Naive thymus-derived CD4-positive, alpha-beta T cell (primary cell): ENCODE results near the gene PTEN. TPM values are rescaled to one million over a fixed set of nuclear protein-coding genes. Genes with fewer than 3 reads are reported as not detected.
"Not testable (repeated sequence)": the region's sequence is repeated elsewhere in the genome, so short reads cannot be mapped to it uniquely, and the experiment has no call there.

Source experiments
- ATAC-seq: fragments of 150-1000 bp; cut with Tn5 transposase; 2 replicates; pipeline ENCODE4 v1.10.0; 2021; ENCODE audit warnings: mild to moderate bottlenecking, moderate library complexity
- CTCF ChIA-PET: fragments of 350-600 bp; sonication (Branson Sonifier 250); formaldehyde crosslinking; loops from one replicate; lab custom pipeline; 2021; ENCODE audit warnings: antibody characterized with exemption; lab: Charles Lee
- POLR2A ChIA-PET: fragments of 350-600 bp; sonication (Branson Sonifier 250); formaldehyde crosslinking; loops from one replicate; lab custom pipeline; 2021; ENCODE audit warnings: antibody characterized with exemption, inconsistent platforms; lab: Charles Lee
- DNase-seq, 9 donors: peaks; one replicate each; pipeline versions ENCODE4 v3.0.0 to v3.0.0-alpha.2; 2020 to 2022; ENCODE audit warnings: mixed read lengths in 1 of 9
- H3K27ac ChIP-seq: one replicate; pipeline ENCODE4 v1.7.0; 2013; ENCODE audit warnings: mild to moderate bottlenecking, low read depth, low read length, moderate library complexity
- H3K27me3 ChIP-seq, 2 donors: one replicate each; pipeline ENCODE4 v1.7.0; 2013; ENCODE audit warnings: low read length in 2 of 2, mild to moderate bottlenecking in 2 of 2, moderate library complexity in 2 of 2; ENCODE audit not compliant: control insufficient read depth in 2 of 2, insufficient read depth in 2 of 2
- H3K36me3 ChIP-seq, 3 experiments: 1 replicate in 2 of 3; 2 replicates in 1 of 3; pipeline ENCODE4 v1.7.0; 2013; ENCODE audit warnings: low read length in 3 of 3, mild to moderate bottlenecking in 3 of 3, moderate library complexity in 1 of 3; ENCODE audit not compliant: insufficient read depth in 3 of 3, control insufficient read depth in 2 of 3
- H3K4me1 ChIP-seq, 2 donors: one replicate each; pipeline ENCODE4 v1.7.0; 2013; ENCODE audit warnings: low read length in 2 of 2, mild to moderate bottlenecking in 2 of 2, moderate library complexity in 1 of 2; ENCODE audit not compliant: control insufficient read depth in 2 of 2, insufficient read depth in 2 of 2
- H3K4me3 ChIP-seq: 2 replicates; pipeline ENCODE4 v1.7.0; 2013; ENCODE audit warnings: mild to moderate bottlenecking, low read length
- H3K9me3 ChIP-seq, 3 experiments: 1 replicate in 2 of 3; 2 replicates in 1 of 3; pipeline ENCODE4 v1.7.0; 2013; ENCODE audit warnings: low read length in 3 of 3; ENCODE audit not compliant: control insufficient read depth in 2 of 3
- H3K27ac Mint-ChIP-seq, 9 donors: one replicate each; pipeline ENCODE4 v1.8.0; 2020 to 2022; ENCODE audit warnings: mixed read lengths in 9 of 9, mild to moderate bottlenecking in 8 of 9, moderate library complexity in 5 of 9, inconsistent platforms in 2 of 9
- H3K27me3 Mint-ChIP-seq, 5 donors: one replicate each; pipeline ENCODE4 v1.8.0; 2021 to 2022; ENCODE audit warnings: mixed read lengths in 5 of 5, mild to moderate bottlenecking in 1 of 5
- H3K36me3 Mint-ChIP-seq, 5 donors: one replicate each; pipeline ENCODE4 v1.8.0; 2020 to 2022; ENCODE audit warnings: mixed read lengths in 5 of 5, mild to moderate bottlenecking in 3 of 5, inconsistent platforms in 1 of 5
- H3K4me1 Mint-ChIP-seq, 7 donors: one replicate each; pipeline ENCODE4 v1.8.0; 2020 to 2022; ENCODE audit warnings: mixed read lengths in 7 of 7, mild to moderate bottlenecking in 3 of 7, inconsistent platforms in 1 of 7
- H3K4me3 Mint-ChIP-seq, 10 donors: one replicate each; pipeline ENCODE4 v1.8.0; 2020 to 2022; ENCODE audit warnings: mild to moderate bottlenecking in 10 of 10, mixed read lengths in 10 of 10, moderate library complexity in 6 of 10, inconsistent platforms in 2 of 10
- H3K9me3 Mint-ChIP-seq, 11 donors: one replicate each; pipeline ENCODE4 v1.8.0; 2020 to 2022; ENCODE audit warnings: mixed read lengths in 11 of 11, mild to moderate bottlenecking in 4 of 11, inconsistent platforms in 1 of 11, moderate library complexity in 1 of 11
- intact Hi-C, 2 donors: fragments of 100-400 bp; cut with micrococcal nuclease; formaldehyde crosslinking; loops; one replicate each; pipeline ENCODE4 v1.15.1; 2023
- polyA plus RNA-seq, 2 donors: library from polyadenylated mRNA; unstranded; fragments of 300-500 nt; fragmentation: Illumina TruSeq; gene quantifications; one replicate each; pipeline ENCODE4 v1.2.3, GENCODE V29; 2021
- total RNA-seq, 6 experiments: library from RNA in 5 of 6; stranded (reverse) in 5 of 6; gene quantifications; 1 replicate in 5 of 6; 2 replicates in 1 of 6; pipeline ENCODE4 v1.2.3 and lab custom pipeline; 2021 to 2026

The PTEN gene
- total and polyA plus RNA-seq, 7 experiments from 2014 or later: 24.0 to 109 (median 86.2) TPM

GRCh38 chr10:87903396-87903795 is 40.0 kb downstream of the PTEN start:
- Mint-ChIP-seq H3K36me3 (peaks cover 37 to 90% (median 80%) of the 10 kb centered on the region in 5 donors), H3K4me1 (peaks cover 27 to 82% (median 73%) of the 10 kb centered on the region in 7 donors)

DNA sequence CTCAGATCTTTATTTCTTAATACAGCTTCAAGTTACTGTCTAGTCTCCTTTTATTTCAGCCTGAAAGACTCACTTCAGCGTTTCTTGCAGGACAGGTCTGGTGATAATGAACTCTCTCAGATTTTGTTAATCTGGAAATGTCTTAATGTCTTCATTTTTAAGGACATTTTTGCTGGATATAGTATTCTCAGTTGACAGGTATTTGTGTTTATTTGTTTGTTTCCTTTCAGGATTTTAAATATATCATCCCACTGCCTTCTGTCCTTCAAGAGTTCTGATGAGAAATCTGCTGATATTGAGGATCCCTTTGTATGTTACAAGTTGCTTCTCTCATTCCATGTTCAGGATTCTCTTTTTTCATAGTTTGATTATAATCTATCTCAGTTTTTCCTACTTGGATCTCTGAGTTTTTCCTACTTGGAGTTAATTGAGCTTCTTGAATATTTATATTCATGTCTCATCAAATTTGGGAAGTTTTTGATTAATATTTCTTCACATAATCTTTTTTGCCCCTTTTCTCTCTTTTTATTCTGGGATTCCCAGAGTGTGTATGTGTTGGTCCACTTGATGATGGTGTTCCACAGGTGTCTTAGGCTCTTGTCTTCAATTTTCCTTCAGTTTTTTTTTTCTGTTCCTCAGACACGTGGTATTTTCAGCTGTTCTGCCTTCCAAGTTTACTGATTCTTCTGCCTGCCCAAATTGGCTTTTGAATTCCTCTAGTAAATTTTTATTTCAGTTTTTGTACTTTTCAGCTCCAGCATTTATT is 49.9 kb downstream of the PTEN start:
- ATAC-seq: no peak
- H3K4me1 ChIP-seq: peaks cover 14 to 22% of the 10 kb centered on the region in 2 donors
- Mint-ChIP-seq H3K9me3 (peaks cover 2 to 63% (median 34%) of the 10 kb centered on the region in 11 donors), H3K27ac (peak overlapping the region in 5 of 9 donors; percentile 11 to 81 (median 56)), H3K4me3 (peak overlapping the region in 1 of 10 donors; percentile 14), H3K36me3 (peaks cover 26 to 84% (median 72%) of the 10 kb centered on the region in 5 donors), H3K4me1 (peaks cover 27 to 66% (median 54%) of the 10 kb centered on the region in 7 donors), H3K27me3 (no peaks in the 10 kb centered on the region)
- ChIA-PET POLR2A (interaction anchor here (0.7 kb wide), 1 partner anchor 51 kb away, joined by 3 read pairs; no protein-coding TSS in a partner anchor), CTCF (no interaction called here)
- peaks cover 0 to 17% (median 0%) of the 10 kb centered on the region in 3 experiments for H3K36me3 ChIP-seq
- H3K27ac ChIP-seq: no peak overlapping the region
- peak in 3 of 9 donors; percentile 3 to 27 (median 18) for DNase-seq
- peaks cover 0 to 17% (median 8%) of the 10 kb centered on the region in 3 experiments for H3K9me3 ChIP-seq
- no peaks in the 10 kb centered on the region for H3K27me3 ChIP-seq
- intact Hi-C loops: loop anchor here in 1 of 2 donors (2.0 kb wide), 1 partner anchor 51 kb away; the partner anchor contains the start of genes KLLN and PTEN
- H3K4me3 ChIP-seq: no peak overlapping the region

More at GRCh38 chr10:87903396-87903795, 40.0 kb downstream of the PTEN start:
- peaks cover 0 to 12% (median 0%) of the 10 kb centered on the region in 3 experiments for H3K9me3 ChIP-seq
- H3K4me3 ChIP-seq, H3K4me3 Mint-ChIP-seq, H3K4me1 ChIP-seq, H3K27ac Mint-ChIP-seq, H3K27me3 ChIP-seq, ATAC-seq, intact Hi-C loops, H3K27ac ChIP-seq, DNase-seq, H3K27me3 Mint-ChIP-seq: not testable (repeated sequence)
- ChIA-PET CTCF (interaction anchor here (0.6 kb wide), 1 partner anchor 26 kb away, joined by 6 read pairs; no protein-coding TSS in a partner anchor), POLR2A (interaction anchor here (1.8 kb wide), 1 partner anchor 9 kb away, joined by 4 read pairs; no protein-coding TSS in a partner anchor)
- peaks cover 0 to 14% (median 6%) of the 10 kb centered on the region in 3 experiments for H3K36me3 ChIP-seq
- peaks cover 7 to 63% (median 31%) of the 10 kb centered on the region in 11 donors for H3K9me3 Mint-ChIP-seq

- POLR2A ChIA-PET: no interaction called here
- no peak overlapping the region for H3K27ac ChIP-seq
- H3K4me1 ChIP-seq: peaks cover 14 to 25% of the 10 kb centered on the region in 2 donors
- no peaks in the 10 kb centered on the region for H3K27me3 ChIP-seq
- Mint-ChIP-seq H3K36me3 (peaks cover 26 to 73% (median 58%) of the 10 kb centered on the region in 5 donors), H3K9me3 (peaks cover 2 to 48% (median 31%) of the 10 kb centered on the region in 11 donors), H3K27me3 (no peaks in the 10 kb centered on the region), H3K4me1 (peaks cover 32 to 74% (median 63%) of the 10 kb centered on the region in 7 donors), H3K27ac (peak overlapping the region in 1 of 9 donors; percentile 84), H3K4me3 (peak overlapping the region in 3 of 10 donors; percentile 41 to 68 (median 61))
- ATAC-seq (no peak), DNase-seq (no peak)
- peaks cover 0 to 17% (median 0%) of the 10 kb centered on the region in 3 experiments for H3K36me3 ChIP-seq
- CTCF ChIA-PET: interaction anchor here (0.7 kb wide), 1 partner anchor 163 kb away, joined by 3 read pairs; no protein-coding TSS in a partner anchor
- H3K4me3 ChIP-seq: no peak overlapping the region
- peaks cover 0 to 17% (median 8%) of the 10 kb centered on the region in 3 experiments for H3K9me3 ChIP-seq
- intact Hi-C loops: loop anchor here in 1 of 2 donors (5.0 kb wide), 1 partner anchor 53 kb away; the partner anchor contains the start of genes KLLN and PTEN
Observed at GRCh38 chr10:87915406-87915805, 52.0 kb downstream of the PTEN start.

DNA sequence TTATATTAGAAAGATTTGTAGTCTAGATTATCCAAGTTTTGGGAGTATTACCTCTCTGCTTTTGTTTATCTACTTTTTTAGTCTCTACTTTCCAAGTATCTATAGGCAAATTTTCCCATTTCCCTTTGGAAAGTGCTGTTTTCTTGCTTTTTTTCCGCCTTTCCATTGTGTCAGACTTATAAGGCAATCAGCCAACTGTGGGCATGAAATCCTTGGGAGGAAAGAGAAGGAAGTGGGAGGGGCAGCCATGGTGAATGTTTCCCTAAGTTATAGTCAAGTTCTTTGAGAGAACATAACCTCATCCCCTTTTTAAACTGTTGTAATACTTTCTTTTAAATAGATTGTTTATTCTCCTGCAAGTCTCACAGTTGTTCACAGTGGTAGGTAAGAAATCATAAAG is 52.6 kb downstream of the PTEN start:
- peaks cover 14 to 25% of the 10 kb centered on the region in 2 donors for H3K4me1 ChIP-seq
- H3K9me3 Mint-ChIP-seq: peaks cover 2 to 42% (median 27%) of the 10 kb centered on the region in 11 donors
- H3K36me3 Mint-ChIP-seq: peaks cover 26 to 72% (median 52%) of the 10 kb centered on the region in 5 donors
- H3K27me3 Mint-ChIP-seq: no peaks in the 10 kb centered on the region
- CTCF ChIA-PET: interaction anchor here (0.7 kb wide), 1 partner anchor 162 kb away, joined by 3 read pairs; no protein-coding TSS in a partner anchor
- intact Hi-C loops: loop anchor here in 1 of 2 donors (5.0 kb wide), 1 partner anchor 54 kb away; the partner anchor contains the start of genes KLLN and PTEN
- DNase-seq (no peak), ATAC-seq (no peak)
- peaks cover 0 to 17% (median 8%) of the 10 kb centered on the region in 3 experiments for H3K9me3 ChIP-seq
- no peak overlapping the region for H3K27ac ChIP-seq
- H3K4me3 ChIP-seq: no peak overlapping the region
- H3K4me3 Mint-ChIP-seq: peak overlapping the region in 6 of 10 donors; percentile 6 to 68 (median 52)
- peak overlapping the region in 2 of 9 donors; percentile 7 to 84 for H3K27ac Mint-ChIP-seq
- H3K36me3 ChIP-seq: peaks cover 0 to 17% (median 0%) of the 10 kb centered on the region in 3 experiments
- no peaks in the 10 kb centered on the region for H3K27me3 ChIP-seq
- POLR2A ChIA-PET: no interaction called here
- H3K4me1 Mint-ChIP-seq: peaks cover 35 to 74% (median 64%) of the 10 kb centered on the region in 7 donors

GRCh38 chr10:87916515-87916914 is 53.1 kb downstream of the PTEN start:
- CTCF ChIA-PET: no interaction called here

More at GRCh38 chr10:87916515-87916914, 53.1 kb downstream of the PTEN start:
- peaks cover 39 to 73% (median 63%) of the 10 kb centered on the region in 7 donors for H3K4me1 Mint-ChIP-seq
- H3K4me3 Mint-ChIP-seq: peak overlapping the region in 7 of 10 donors; percentile 51 to 72 (median 58)
- H3K27ac Mint-ChIP-seq: peak overlapping the region in 5 of 9 donors; percentile 9 to 84 (median 82)
- peaks cover 0 to 17% (median 0%) of the 10 kb centered on the region in 3 experiments for H3K36me3 ChIP-seq
- H3K4me1 ChIP-seq: peaks cover 14 to 25% of the 10 kb centered on the region in 2 donors
- ATAC-seq (no peak), DNase-seq (no peak)
- no peaks in the 10 kb centered on the region for H3K27me3 ChIP-seq
- POLR2A ChIA-PET: no interaction called here
- no peak overlapping the region for H3K4me3 ChIP-seq
- no peak overlapping the region for H3K27ac ChIP-seq
- H3K36me3 Mint-ChIP-seq: peaks cover 26 to 67% (median 51%) of the 10 kb centered on the region in 5 donors
- peaks cover 0 to 17% (median 8%) of the 10 kb centered on the region in 3 experiments for H3K9me3 ChIP-seq
- no peaks in the 10 kb centered on the region for H3K27me3 Mint-ChIP-seq
- intact Hi-C loops: loop anchor here in 1 of 2 donors (5.0 kb wide), 1 partner anchor 54 kb away; the partner anchor contains the start of genes KLLN and PTEN
- H3K9me3 Mint-ChIP-seq: peaks cover 2 to 37% (median 22%) of the 10 kb centered on the region in 11 donors
